ENCODE measurements around the gene PNPO.

GRCh38 chr17:47952171-47953021 is 11.0 kb downstream of the PNPO start:
- TF ChIP-seq EZH2 (IDR thresholded peaks at IDR 0.05; ENCODE audit: borderline replicate concordance, low read depth, low read length, poor library complexity, severe bottlenecking) (no peak), CTCF (conservative IDR thresholded peaks at IDR 0.05; ENCODE audit: low read depth, low read length) (no peak)
